HPDE6-E6E7 (cell line): ENCODE data around the gene RAD51B.
A peak's percentile ranks its signal among the peaks of the same experiment; 100 is the strongest.
"Not testable (repeated sequence)": the region's sequence is repeated elsewhere in the genome, so short reads cannot be mapped to it uniquely, and the experiment has no call there.

Experiments used
- DNase-seq: peaks from one replicate; pipeline ENCODE4 v3.0.0; 2011; ENCODE audit warnings: missing footprints; ENCODE audit errors: extremely low spot score

RAD51B gene

DNA sequence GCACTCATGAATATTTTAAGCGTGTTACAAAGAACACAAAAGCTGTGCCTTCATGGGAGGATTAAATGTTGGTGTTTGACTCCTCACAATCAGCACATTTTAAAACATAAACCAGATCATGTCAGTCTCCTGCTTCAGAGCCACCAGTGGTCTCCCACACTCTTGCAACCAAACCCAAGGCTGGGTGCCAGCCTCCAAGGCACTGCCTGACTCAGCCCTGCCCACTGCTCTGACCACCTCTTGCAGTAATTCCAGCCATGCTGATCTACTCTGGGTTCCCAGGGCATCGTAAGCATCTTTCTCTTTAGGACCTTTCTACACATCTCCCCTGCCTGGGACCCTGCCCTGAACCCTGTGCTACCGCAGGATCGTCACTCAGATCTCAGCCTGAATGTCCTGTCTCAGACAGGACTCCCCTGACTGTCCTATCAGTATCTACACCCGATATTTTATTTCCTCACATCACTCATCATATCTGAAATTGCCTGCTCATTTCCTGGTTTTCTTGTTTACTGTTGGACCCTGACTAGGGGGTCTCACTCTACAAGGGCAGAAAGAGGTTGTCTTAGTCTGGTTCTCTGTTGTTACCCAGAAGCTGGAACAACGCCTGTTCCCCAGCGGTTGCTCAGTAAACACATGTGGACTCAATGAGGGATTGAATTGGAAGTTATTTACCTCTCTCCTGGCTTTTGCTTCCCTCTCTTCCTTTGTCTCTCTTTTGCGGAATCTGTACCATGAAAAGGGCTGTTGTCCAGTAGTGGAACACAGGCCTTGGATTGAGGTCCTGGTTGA lies 449.8 kb downstream of the RAD51B start:
- no peak for DNase-seq

DNA sequence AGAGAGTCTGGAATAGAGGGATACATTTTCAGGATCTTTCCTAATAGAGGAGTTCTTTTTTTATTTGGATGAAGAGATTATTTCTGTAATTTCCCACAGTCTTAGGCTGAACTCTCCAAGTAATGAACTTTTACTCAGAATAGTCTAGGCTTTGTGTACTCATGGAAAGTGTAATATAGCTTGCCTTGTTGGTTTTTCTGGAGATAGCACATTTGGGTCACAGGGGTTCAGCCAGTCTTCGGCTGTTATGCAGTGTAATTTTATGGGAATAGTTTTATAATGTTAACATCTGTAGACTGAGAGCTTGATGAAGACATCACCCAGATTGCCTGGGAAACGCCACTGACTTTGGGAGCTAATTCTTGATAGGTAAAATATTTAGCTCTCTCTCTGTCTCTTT lies 450.8 kb downstream of the RAD51B start:
- DNase-seq: no peak

DNA sequence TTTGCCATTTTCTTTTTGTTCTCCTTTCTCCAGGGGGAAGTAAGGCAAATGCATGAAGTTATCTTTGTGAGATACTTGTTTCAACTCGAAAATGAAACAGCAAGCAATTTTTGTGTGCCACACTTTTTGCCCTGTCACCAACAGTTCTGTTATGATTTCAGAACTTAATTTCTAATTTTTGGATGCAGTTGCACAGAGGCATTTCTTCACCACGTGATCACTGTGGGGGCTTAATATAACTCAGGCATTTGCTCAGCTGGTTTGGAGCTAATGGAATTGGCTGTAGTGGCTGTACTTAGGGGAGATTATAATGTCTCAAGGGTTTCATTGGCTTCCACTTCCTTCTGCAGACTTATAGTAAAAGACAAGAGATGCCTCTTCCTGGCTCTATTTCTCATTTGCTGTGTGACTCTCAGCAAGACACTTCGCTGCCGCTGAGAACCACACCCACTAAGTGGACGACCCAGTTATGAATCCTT lies 452.4 kb downstream of the RAD51B start:
- no peak for DNase-seq

DNA sequence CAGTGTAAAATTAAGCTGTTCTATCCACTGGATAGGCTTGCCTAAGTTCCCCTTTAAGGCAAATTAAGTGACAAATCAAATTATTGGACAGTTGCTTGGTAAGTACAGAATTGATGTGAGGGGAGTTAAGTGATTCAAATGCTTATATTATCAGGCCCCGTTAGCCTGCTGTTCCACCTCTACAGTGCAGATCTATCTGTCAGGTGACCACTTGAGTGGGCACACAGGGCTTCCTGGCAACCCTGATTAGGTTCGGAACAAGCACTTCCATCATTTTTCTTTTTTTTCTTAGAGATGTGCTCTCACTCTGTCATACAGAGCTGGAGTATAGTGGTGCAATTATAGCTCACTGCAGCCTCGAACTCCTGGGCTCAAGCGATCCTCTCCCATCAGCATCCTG lies 453.8 kb downstream of the RAD51B start:
- no peak for DNase-seq

DNA sequence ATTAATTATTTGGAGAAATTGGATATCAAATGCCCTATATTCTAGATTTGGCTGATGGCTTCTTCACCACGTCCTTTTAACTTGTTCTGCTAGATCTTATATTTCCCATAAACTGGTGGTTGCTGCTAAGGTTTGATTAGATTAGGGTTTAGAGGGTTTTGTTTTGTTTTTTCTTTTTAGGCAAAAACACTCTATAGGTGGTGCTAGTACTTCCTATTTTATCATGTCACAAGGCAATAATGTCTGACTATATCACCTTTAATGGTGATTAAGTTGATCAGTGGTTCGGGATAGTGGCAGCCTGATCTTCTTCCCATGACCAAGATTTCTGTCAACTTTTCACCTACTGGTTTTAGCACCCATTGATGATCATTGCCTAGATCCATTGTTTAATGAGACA lies 455.1 kb downstream of the RAD51B start:
- DNase-seq: no peak

DNA sequence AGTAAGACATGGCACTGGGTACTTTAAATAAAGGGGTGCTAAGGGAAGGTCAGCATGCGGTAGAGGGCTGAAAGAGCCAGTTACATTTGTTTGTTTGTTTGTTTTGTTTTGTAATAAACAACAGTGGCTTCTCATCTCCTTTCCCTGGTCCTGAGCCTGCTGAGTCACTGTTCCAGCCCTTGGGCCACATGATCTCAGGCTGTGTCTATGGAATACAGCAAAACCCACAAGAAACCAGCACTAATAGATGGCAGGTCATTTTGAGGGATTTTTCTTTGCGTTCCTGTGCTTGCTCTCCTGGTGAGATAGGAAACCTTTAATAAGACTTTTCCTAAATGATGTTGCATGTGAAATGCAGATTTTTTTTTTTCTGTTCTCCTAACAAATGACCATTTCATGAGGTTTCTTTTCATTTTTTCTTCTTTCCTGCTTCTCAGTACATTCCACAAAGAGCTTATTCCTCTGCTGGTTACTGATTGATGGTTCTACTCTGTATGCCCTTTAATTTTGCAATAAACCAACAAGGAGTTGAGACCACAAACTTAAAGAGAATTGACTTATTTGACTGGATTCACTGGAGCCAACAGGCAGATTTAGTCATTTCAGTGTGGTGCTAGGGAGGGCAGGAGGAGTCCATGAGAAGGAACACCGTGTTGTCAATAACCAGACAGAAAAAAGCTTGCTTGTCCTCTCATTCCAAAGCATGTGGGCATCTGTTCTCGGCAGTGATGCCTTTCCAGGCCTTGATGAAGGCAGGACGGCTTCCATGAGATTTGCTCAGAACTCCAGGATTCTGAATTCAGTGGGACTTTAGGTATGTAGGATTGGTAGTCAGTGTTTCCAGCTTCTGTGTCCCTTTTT lies 459.2 kb downstream of the RAD51B start:
- peak; percentile 54 for DNase-seq

DNA sequence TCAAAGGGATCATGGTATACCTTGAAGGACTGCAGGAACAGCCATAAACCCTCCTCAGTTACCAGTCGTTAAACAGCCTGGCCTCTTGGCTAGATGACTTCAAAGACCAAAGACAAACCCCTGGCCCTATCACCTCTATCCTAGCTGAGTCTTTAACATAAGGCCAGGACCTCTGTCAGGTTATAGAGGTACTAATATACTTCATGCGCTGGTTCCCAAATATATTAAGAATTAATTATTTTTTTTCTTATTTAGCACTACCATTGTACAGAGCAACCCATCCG lies 459.8 kb downstream of the RAD51B start:
- no peak for DNase-seq

- DNase-seq: no peak
These were observed 460.2 kb downstream of the RAD51B start for GRCh38 chr14:68279777-68280233.

GRCh38 chr14:68281497-68281896 lies 461.9 kb downstream of the RAD51B start:
- DNase-seq: no peak

DNA sequence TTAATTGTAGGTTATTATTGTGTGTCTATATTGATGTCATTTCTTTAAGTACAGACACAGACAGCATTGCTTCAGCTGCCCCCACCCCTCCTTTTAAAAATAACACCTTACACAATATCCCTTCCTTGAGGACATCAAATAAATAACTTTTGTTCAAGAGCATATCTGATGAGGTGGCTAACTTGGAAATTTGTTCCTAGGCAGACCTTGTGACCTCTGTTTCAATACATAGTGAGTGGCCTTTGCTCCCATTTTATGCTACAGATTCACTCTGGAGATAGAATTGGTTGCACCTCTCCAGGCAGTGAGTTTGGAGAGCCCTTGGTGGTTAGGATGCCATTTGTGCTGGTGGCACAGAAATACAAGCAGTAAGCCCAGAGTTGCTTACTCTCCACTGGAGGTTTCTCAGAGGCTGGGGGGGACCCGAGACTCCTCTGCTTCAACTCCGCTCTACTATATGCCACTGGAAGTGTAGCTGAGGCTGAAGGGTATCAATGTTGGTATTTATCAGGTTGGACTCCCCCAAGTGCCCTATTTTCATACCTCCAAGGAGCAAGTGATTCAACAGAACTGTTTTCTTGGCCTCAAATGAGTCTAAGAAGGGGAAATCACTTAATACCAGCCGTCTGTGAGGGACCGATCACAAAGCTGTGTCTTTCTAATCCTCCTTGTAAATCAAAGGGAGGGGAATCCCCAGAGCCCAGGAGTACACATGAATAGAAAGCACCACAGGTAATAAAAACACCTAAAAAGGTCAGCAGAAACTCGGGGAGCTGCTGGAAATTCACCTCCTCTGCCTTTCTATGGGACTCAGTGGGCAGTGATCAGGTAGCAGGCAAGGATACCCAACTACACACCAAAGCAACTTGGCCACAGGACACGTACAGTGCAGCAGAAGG lies 463.1 kb downstream of the RAD51B start:
- no peak for DNase-seq

DNA sequence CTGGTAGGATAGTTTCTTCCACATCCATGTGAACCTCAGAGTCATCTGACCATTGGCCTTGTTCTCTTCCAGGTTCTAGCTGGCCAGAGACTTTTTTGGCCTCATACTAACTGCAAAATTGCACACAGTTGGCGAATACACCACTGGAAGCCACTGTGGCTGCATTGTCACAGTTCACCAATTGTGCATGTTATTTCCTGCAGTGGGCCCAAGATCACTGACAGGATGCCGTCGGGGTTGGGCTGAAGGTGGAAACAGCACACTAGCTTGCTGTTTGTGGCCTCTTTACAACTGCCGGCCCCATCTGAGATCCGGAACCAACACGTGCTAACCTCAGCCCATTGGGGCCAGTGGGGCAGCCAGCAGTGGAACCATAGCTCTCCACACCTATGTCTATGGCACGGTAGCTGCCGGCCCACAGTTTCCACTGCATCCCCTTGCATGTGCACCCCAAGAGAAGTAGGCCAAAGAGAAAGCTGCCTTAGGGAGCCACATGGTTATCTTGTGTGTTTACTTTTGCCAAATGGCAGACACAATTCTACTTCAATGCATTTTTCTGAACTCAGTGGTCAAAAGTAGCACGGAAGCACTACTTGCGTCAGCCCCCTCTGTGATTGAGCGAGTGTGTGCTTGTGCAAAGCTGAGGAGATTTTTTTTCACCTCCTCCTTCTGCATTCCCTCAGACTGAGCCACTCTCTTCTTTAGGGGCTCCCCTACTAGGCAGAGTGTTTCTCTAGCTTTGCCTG lies 464.0 kb downstream of the RAD51B start:
- no peak for DNase-seq

DNA sequence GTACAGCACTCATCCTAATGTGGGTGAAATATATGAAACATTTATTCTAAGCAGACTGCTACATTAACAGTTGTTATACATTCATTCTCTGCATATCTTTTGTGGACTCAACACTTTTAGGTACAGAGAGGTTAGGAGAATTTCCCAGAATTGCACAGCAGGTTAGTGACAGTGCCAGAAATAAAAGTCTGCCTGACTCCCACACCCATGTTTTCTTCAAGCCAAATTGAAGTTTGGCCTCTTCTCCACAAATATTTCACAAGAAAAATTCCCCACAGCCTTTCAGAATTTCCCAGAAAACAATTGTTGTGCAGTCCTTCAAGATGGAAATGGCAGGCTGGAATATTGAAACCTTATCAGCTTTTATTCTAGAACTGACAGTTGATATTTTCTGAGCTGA lies 464.8 kb downstream of the RAD51B start:
- DNase-seq: no peak

- DNase-seq: no peak
These were observed 465.3 kb downstream of the RAD51B start for GRCh38 chr14:68284834-68285233.

- DNase-seq: no peak
These were observed 466.0 kb downstream of the RAD51B start for GRCh38 chr14:68285421-68286179.

DNA sequence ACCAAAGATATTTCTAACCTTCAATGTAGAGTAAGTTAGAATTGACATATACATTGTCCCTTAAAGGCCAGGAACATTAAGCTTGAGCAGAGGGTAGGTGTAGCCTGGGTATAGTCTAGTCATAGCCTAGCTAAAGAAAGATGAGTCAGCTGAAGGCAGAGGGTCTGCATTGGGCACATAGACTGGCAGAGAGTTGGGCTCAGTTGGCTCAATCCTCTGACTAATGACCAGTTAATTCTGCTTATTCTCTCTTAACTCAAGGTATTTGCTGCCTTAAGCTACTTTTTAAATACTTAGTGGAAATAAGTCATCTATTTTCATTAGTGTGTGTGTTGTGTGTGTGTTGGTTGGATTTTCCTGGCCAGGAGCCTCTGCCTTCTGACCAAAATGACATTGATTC lies 467.1 kb downstream of the RAD51B start:
- no peak for DNase-seq

DNA sequence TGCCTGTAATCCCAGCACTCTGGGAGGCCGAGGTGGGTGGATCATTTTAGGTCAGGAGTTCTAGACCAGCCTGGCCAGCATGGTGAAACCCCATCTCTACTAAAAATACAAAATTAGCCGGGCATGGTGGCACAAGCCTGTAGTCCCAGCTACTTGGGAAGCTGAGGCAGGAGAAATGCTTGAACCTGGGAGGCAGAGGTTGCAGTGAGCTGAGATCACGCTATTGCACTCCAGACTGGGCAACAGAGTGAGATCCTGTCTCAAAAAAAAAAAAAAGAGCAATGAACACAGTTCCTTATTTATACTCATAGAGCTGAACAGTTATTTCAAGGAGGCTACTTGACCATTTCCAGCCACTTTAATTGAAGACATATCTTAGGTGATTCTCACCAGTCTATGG lies 469.9 kb downstream of the RAD51B start:
- not testable (repeated sequence) for DNase-seq

GRCh38 chr14:68291820-68292219 lies 472.2 kb downstream of the RAD51B start:
- no peak for DNase-seq

- no peak for DNase-seq
These were observed 473.0 kb downstream of the RAD51B start for GRCh38 chr14:68292441-68293215.

GRCh38 chr14:68293404-68293803 lies 473.8 kb downstream of the RAD51B start:
- DNase-seq: no peak

DNA sequence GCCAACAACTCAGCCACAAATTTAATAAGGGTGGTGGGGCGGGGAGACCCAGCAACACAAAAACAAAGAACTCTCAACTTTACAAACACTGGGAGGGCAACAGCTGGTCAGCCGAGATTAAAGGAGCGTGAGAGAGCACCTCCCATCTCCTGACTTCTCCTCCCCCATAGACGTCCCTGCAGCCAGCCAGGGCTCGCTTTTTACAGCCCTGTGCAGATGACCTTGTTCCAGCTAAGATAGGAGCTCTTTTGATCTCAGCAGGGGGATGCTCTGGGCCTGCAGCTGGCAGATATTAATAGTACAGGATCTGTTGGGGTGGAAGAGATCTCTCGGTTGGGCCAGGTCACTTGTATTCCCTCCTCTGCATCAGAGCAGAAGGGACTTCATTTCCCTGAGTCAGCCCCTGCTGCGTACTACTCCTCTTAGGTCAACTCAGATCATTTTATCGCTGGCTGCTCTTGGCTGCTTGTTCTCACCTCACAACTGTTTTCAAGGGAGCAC lies 475.8 kb downstream of the RAD51B start:
- no peak for DNase-seq
